B cell (primary cell): Measurements from ENCODE around the gene CACNA2D2. TPM values are rescaled to one million over a fixed set of nuclear protein-coding genes. Genes with fewer than 3 reads are reported as not detected.

Experiments used
- ATAC-seq: fragments of 200-7000 bp; cut with Tn5 transposase; one replicate; pipeline ENCODE4 v1.10.0; 2021; ENCODE audit warnings: low read depth, mild to moderate bottlenecking, moderate number of reproducible peaks, moderate library complexity
- CTCF ChIA-PET: fragments of 350-600 bp; sonication (Branson Sonifier 250); formaldehyde crosslinking; loops from one replicate; lab custom pipeline; 2021; ENCODE audit warnings: antibody characterized with exemption, inconsistent platforms; lab: Charles Lee
- POLR2A ChIA-PET: fragments of 350-600 bp; sonication (Branson Sonifier 250); formaldehyde crosslinking; loops from one replicate; lab custom pipeline; 2021; ENCODE audit warnings: antibody characterized with exemption; lab: Charles Lee
- DNase-seq: peaks from one replicate; pipeline ENCODE4 v3.0.0; 2013
- H2AFZ ChIP-seq: 2 replicates; pipeline ENCODE4 v1.6.1; 2012; ENCODE audit warnings: mild to moderate bottlenecking, low read depth, low read length; ENCODE audit not compliant: insufficient read depth, poor library complexity, severe bottlenecking
- H3K27ac ChIP-seq, 2 donors: 1 replicate in 1 of 2; 2 replicates in 1 of 2; pipeline ENCODE4 v1.5.1; 2012 to 2013; ENCODE audit warnings: low read length in 2 of 2, mild to moderate bottlenecking in 2 of 2, moderate library complexity in 1 of 2
- H3K27me3 ChIP-seq, 4 experiments: fragments of 200-600 bp in 1 of 4; sonication (generic) in 1 of 4; replicated peaks in 1 of 4; 1 replicate in 2 of 4; 2 replicates in 2 of 4; pipeline versions ENCODE4 v1.6.1 to v1.7.0; 2013 to 2016; ENCODE audit warnings: low read length in 3 of 4, mild to moderate bottlenecking in 2 of 4, mixed read lengths in 1 of 4, moderate library complexity in 1 of 4; ENCODE audit not compliant: insufficient read depth in 4 of 4, control insufficient read depth in 3 of 4; ENCODE audit errors: control extremely low read depth in 1 of 4
- H3K36me3 ChIP-seq, 2 experiments: replicated peaks in 1 of 2; 1 replicate in 1 of 2; 2 replicates in 1 of 2; pipeline versions ENCODE4 v1.6.1 to v1.7.1; 2013; ENCODE audit warnings: low read length in 1 of 2; ENCODE audit not compliant: insufficient read depth in 2 of 2, control insufficient read depth in 1 of 2; ENCODE audit errors: control extremely low read depth in 1 of 2, extremely low read depth in 1 of 2
- H3K4me1 ChIP-seq, 2 donors: fragments of 200-600 bp in 1 of 2; sonication (generic) in 1 of 2; 1 replicate in 1 of 2; 2 replicates in 1 of 2; pipeline versions ENCODE4 v1.5.1 to v1.6.1; 2013 to 2017; ENCODE audit warnings: low read length in 2 of 2; ENCODE audit not compliant: control insufficient read depth in 2 of 2, insufficient read depth in 2 of 2
- H3K4me2 ChIP-seq: replicated peaks from 2 replicates; pipeline ENCODE3; 2012; ENCODE audit warnings: mild to moderate bottlenecking, low read depth, low read length; ENCODE audit not compliant: poor library complexity, severe bottlenecking
- H3K4me3 ChIP-seq, 5 experiments: fragments of 200-600 bp in 1 of 5; sonication (generic) in 1 of 5; 1 replicate in 3 of 5; 2 replicates in 2 of 5; pipeline versions ENCODE4 v1.5.1 to v1.7.0; 2011 to 2016; ENCODE audit warnings: low read length in 4 of 5, mild to moderate bottlenecking in 4 of 5, low read depth in 2 of 5, control low read depth in 1 of 5, moderate library complexity in 1 of 5; ENCODE audit not compliant: insufficient read depth in 1 of 5; ENCODE audit errors: control extremely low read depth in 1 of 5, extremely low read depth in 1 of 5
- H3K79me2 ChIP-seq: fragments of 200-600 bp; sonication (generic); one replicate; pipeline ENCODE4 v1.6.0; 2016; ENCODE audit warnings: low read length; ENCODE audit not compliant: control insufficient read depth, insufficient read depth
- H3K9ac ChIP-seq: fragments of 200-600 bp; sonication (generic); 2 replicates; pipeline ENCODE4 v1.6.1; 2017; ENCODE audit warnings: mild to moderate bottlenecking, low read length, moderate library complexity
- H3K9me3 ChIP-seq, 3 donors: one replicate each; pipeline versions ENCODE4 v1.6.1 to v1.7.1; 2013; ENCODE audit warnings: low read length in 2 of 3; ENCODE audit not compliant: control insufficient read depth in 2 of 3, insufficient read depth in 1 of 3; ENCODE audit errors: control extremely low read depth in 1 of 3
- H4K20me1 ChIP-seq: 2 replicates; pipeline ENCODE4 v1.6.0; 2012; ENCODE audit warnings: mild to moderate bottlenecking, low read length; ENCODE audit not compliant: insufficient read depth, control insufficient read depth, poor library complexity, severe bottlenecking
- H3K27ac Mint-ChIP-seq: one replicate; pipeline ENCODE4 v1.8.0; 2021; ENCODE audit warnings: mixed read lengths
- H3K27me3 Mint-ChIP-seq: one replicate; pipeline ENCODE4 v1.8.0; 2021; ENCODE audit warnings: mixed read lengths
- H3K4me1 Mint-ChIP-seq: one replicate; pipeline ENCODE4 v1.8.0; 2021; ENCODE audit warnings: mixed read lengths
- H3K4me3 Mint-ChIP-seq: one replicate; pipeline ENCODE4 v1.8.0; 2021; ENCODE audit warnings: mixed read lengths
- H3K9me3 Mint-ChIP-seq: one replicate; pipeline ENCODE4 v1.8.0; 2022; ENCODE audit warnings: mixed read lengths; ENCODE audit not compliant: insufficient read depth
- CTCF ChIP-seq: fragments of 200-600 bp; IDR thresholded peaks from one replicate; pipeline ENCODE4 v1.8.0; 2022; ENCODE audit warnings: antibody characterized with exemption, mild to moderate bottlenecking
- EZH2 ChIP-seq: IDR thresholded peaks from 2 replicates; pipeline ENCODE4 v1.6.1; 2012; ENCODE audit warnings: borderline replicate concordance, low read depth, mild to moderate bottlenecking, moderate library complexity, low read length; ENCODE audit not compliant: insufficient read depth, poor library complexity, severe bottlenecking
- WGBS: methylation state at CpG from one replicate; pipeline ENCODE4 v1.1.5; 2013; ENCODE audit warnings: missing lambda C conversion rate; ENCODE audit not compliant: insufficient coverage; 5-methylcytosine and 5-hydroxymethylcytosine counted together
- intact Hi-C: fragments of 100-400 bp; cut with micrococcal nuclease; formaldehyde crosslinking; loops from one replicate; pipeline ENCODE4 v1.10.0; 2022
- polyA plus RNA-seq: library from polyadenylated mRNA; depleted of rRNA; stranded (reverse); fragments of >200 nt; gene quantifications from 2 replicates; pipeline ENCODE4 v1.2.3, GENCODE V29; 2012
- total RNA-seq, 2 donors: library from RNA; stranded (reverse); fragments of 120-200 nt in 1 of 2; gene quantifications; 1 replicate in 1 of 2; 2 replicates in 1 of 2; pipeline versions ENCODE4 v1.2.3 to v1.2.4, GENCODE V29; 2013 to 2022

CACNA2D2 gene
- total and polyA plus RNA-seq, 2 donors (not counting 1 experiment from before 2014, with no cell fraction given) = 0.69 to 1.2 TPM

GRCh38 chr3:50378024-50378423, 125.4 kb downstream of the CACNA2D2 start:
- Histone ChIP-seq H2AFZ (no peak overlapping the region), H3K9me3 (no peaks in the 10 kb centered on the region), H3K27ac (no peak overlapping the region), H3K27me3 (no peaks in the 10 kb centered on the region), H4K20me1 (no peaks in the 10 kb centered on the region), H3K4me3 (no peak overlapping the region), H3K4me1 (no peaks in the 10 kb centered on the region), H3K9ac (no peak overlapping the region), H3K36me3 (no peaks in the 10 kb centered on the region), H3K79me2 (no peaks in the 10 kb centered on the region), H3K4me2 (no peak overlapping the region)
- POLR2A ChIA-PET = no interaction called here
- 98% methylated on average over 4 of the region's 6 CpGs for WGBS
- peaks cover 2% of the 10 kb centered on the region for H3K27me3 Mint-ChIP-seq
- TF ChIP-seq CTCF (no peak), EZH2 (no peak)
- intact Hi-C loops = no loop called here
- CTCF ChIA-PET = no interaction called here
- no peak overlapping the region for H3K27ac Mint-ChIP-seq
- ATAC-seq = no peak
- no peak for DNase-seq
- no peak overlapping the region for H3K4me3 Mint-ChIP-seq
- no peaks in the 10 kb centered on the region for H3K9me3 Mint-ChIP-seq
- H3K4me1 Mint-ChIP-seq = no peaks in the 10 kb centered on the region

GRCh38 chr3:50375258-50375931, 128.0 kb downstream of the CACNA2D2 start:
- H3K36me3 ChIP-seq = no peaks in the 10 kb centered on the region
- Mint-ChIP-seq H3K4me3 (no peak overlapping the region), H3K9me3 (no peaks in the 10 kb centered on the region), H3K27ac (no peak overlapping the region), H3K27me3 (peaks cover 8% of the 10 kb centered on the region), H3K4me1 (no peaks in the 10 kb centered on the region)
- H3K4me1 ChIP-seq = no peaks in the 10 kb centered on the region
- no peak overlapping the region for H3K4me3 ChIP-seq
- H3K9ac ChIP-seq = no peak overlapping the region
- no peaks in the 10 kb centered on the region for H3K79me2 ChIP-seq
- peak; percentile 14 for ATAC-seq
- 76% methylated on average over 4 of the region's 7 CpGs for WGBS
- H4K20me1 ChIP-seq = no peaks in the 10 kb centered on the region
- TF ChIP-seq CTCF = no peak
- no peak for TF ChIP-seq EZH2
- H2AFZ ChIP-seq = no peak overlapping the region
- CTCF ChIA-PET = no interaction called here
- no peak overlapping the region for H3K4me2 ChIP-seq
- POLR2A ChIA-PET = no interaction called here
- H3K27me3 ChIP-seq = no peaks in the 10 kb centered on the region
- H3K27ac ChIP-seq = no peak overlapping the region
- no peak for DNase-seq
- intact Hi-C loops = no loop called here
- no peaks in the 10 kb centered on the region for H3K9me3 ChIP-seq
